MCF 10A (cell line): ENCODE data around the gene UBE2D2. TPM values are rescaled to one million over a fixed set of nuclear protein-coding genes. Genes with fewer than 3 reads are reported as not detected.
"Not testable (repeated sequence)": the region's sequence is repeated elsewhere in the genome, so short reads cannot be mapped to it uniquely, and the experiment has no call there.

Experiments
- BruUV-seq: library from RNA; stranded (reverse); fragments of 400-500 nt; replicated peaks from 2 replicates; lab custom pipeline; 2021; lab: Mats Ljungman, UMichigan
- CTCF ChIA-PET: fragments of 300-600 bp; sonication (Branson Sonifier 250); formaldehyde crosslinking; extraction: SDS; loops from one replicate; lab custom pipeline; 2021; ENCODE audit warnings: antibody characterized with exemption, inconsistent platforms; lab: Yijun Ruan, JAX
- POLR2A ChIA-PET: fragments of 300-600, 350-650 bp; sonication (Branson Sonifier 250); formaldehyde crosslinking; extraction: SDS; loops from one replicate; lab custom pipeline; 2020; ENCODE audit warnings: antibody characterized with exemption, inconsistent platforms; lab: Yijun Ruan, JAX
- DNase-seq: peaks from one replicate; pipeline ENCODE4 v3.0.0-alpha.2; 2018; ENCODE audit not compliant: unreplicated experiment
- H3K27ac Mint-ChIP-seq: one replicate; pipeline ENCODE4 v1.8.0; 2022; ENCODE audit warnings: mild to moderate bottlenecking, low read depth, mixed read lengths; ENCODE audit not compliant: unreplicated experiment
- H3K27me3 Mint-ChIP-seq: one replicate; pipeline ENCODE4 v1.8.0; 2022; ENCODE audit warnings: mixed read lengths; ENCODE audit not compliant: insufficient read depth, unreplicated experiment
- H3K36me3 Mint-ChIP-seq: one replicate; pipeline ENCODE4 v1.8.0; 2022; ENCODE audit warnings: mild to moderate bottlenecking, moderate library complexity, mixed read lengths; ENCODE audit not compliant: insufficient read depth, unreplicated experiment
- H3K4me1 Mint-ChIP-seq: one replicate; pipeline ENCODE4 v1.8.0; 2022; ENCODE audit warnings: mixed read lengths; ENCODE audit not compliant: insufficient read depth, unreplicated experiment
- H3K4me3 Mint-ChIP-seq: one replicate; pipeline ENCODE4 v1.8.0; 2022; ENCODE audit warnings: mild to moderate bottlenecking, moderate library complexity, mixed read lengths; ENCODE audit not compliant: unreplicated experiment
- H3K9me3 Mint-ChIP-seq: one replicate; pipeline ENCODE4 v1.8.0; 2022; ENCODE audit warnings: mixed read lengths; ENCODE audit not compliant: unreplicated experiment
- CTCF ChIP-seq: fragments of 200-600 bp; IDR thresholded peaks from one replicate; pipeline ENCODE4 v1.8.0; 2022; ENCODE audit warnings: antibody characterized with exemption, mild to moderate bottlenecking; ENCODE audit not compliant: unreplicated experiment
- intact Hi-C: fragments of 100-400 bp; cut with micrococcal nuclease; formaldehyde crosslinking; loops from 2 replicates; pipeline ENCODE4 v1.14.1; 2022
- total RNA-seq: library from RNA; stranded (reverse); gene quantifications from 2 replicates; pipeline ENCODE4 v1.2.3, GENCODE V29; 2022

Gene UBE2D2
- total RNA-seq, 1 experiment from 2014 or later = 306 TPM

- Mint-ChIP-seq H3K4me3 (no peak overlapping the region), H3K4me1 (peaks cover 13% of the 10 kb centered on the region), H3K27me3 (no peaks in the 10 kb centered on the region), H3K27ac (no peak overlapping the region), H3K9me3 (no peaks in the 10 kb centered on the region), H3K36me3 (peaks cover 63% of the 10 kb centered on the region)
- intact Hi-C loops = no loop called here
- TF ChIP-seq CTCF = no peak
- CTCF ChIA-PET = interaction anchor here (0.6 to 2.8 kb wide), 2 partner anchors 15 to 21 kb away, joined by 5 to 8 read pairs; no protein-coding TSS in a partner anchor
- DNase-seq = no peak
- POLR2A ChIA-PET = interaction anchor here (1.0 to 1.2 kb wide), 2 partner anchors 9 to 84 kb away, joined by 3 to 4 read pairs; no protein-coding TSS in a partner anchor
- no TSS peak for BruUV-seq
Observed at GRCh38 chr5:139584137-139584536, 23.0 kb downstream of the UBE2D2 start.

DNA sequence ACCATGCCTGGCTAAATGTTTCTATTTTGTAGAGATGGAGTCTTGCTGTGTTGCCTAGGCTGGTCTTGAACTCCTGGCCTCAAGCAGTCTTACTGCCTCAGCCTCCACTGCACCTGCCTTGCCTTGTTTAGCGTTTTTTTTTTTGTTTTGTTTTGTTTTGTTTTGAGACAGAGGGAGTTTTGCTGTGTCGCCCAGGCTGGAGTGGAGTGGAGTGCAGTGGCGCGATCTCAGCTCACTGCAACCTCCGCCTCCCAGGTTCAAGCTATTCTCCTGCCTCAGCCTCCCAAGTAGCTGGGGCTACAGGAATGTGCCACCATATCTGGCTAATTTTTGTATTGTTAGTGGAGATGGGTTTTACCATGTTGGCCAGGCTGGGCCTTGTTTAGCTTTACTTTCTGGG is 27.0 kb downstream of the UBE2D2 start:
- POLR2A ChIA-PET = interaction anchor here (0.6 to 2.0 kb wide), 3 partner anchors 11 to 185 kb away, joined by 3 to 8 read pairs (median 3); partner anchors contain the start of gene SPATA24
- BruUV-seq = not testable (repeated sequence)

DNA sequence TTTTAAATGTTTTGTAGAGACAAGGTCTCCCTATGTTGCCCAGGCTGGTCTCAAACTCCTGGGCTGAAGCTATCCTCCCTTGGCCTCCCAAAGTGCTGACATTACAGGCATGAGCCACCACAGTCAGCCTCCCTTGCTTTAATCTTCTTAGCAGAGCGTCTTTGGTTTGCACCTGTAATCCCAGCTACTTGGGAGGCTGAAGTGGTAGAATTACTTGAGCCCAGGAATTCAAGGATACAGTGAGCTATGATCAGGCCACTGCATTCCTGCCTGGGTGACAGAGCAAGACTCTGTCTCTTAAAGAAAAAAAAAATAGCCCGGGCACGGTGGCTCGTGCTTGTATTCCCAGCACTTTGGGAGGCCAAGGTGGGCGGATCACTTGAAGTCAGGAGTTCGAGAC is 27.8 kb downstream of the UBE2D2 start:
- Mint-ChIP-seq H3K4me1 (peaks cover 14% of the 10 kb centered on the region), H3K9me3 (no peaks in the 10 kb centered on the region), H3K4me3 (no peak overlapping the region), H3K27ac (no peak overlapping the region), H3K36me3 (peaks cover 64% of the 10 kb centered on the region), H3K27me3 (no peaks in the 10 kb centered on the region)
- no peak for TF ChIP-seq CTCF
- ChIA-PET CTCF (interaction anchor here (0.7 to 1.0 kb wide), 4 partner anchors 11 to 68 kb away, joined by 3 to 5 read pairs (median 4); no protein-coding TSS in a partner anchor), POLR2A (interaction anchor here (1.3 to 2.0 kb wide), 2 partner anchors 10 to 12 kb away, joined by 3 to 8 read pairs; no protein-coding TSS in a partner anchor)
- DNase-seq = no peak
- no TSS peak for BruUV-seq
- intact Hi-C loops = no loop called here

More for the DNA sequence above, 27.0 kb downstream of the UBE2D2 start:
- H3K27me3 Mint-ChIP-seq, DNase-seq, H3K9me3 Mint-ChIP-seq, H3K4me3 Mint-ChIP-seq, intact Hi-C loops, H3K27ac Mint-ChIP-seq: not testable (repeated sequence)
- Mint-ChIP-seq H3K36me3 (peaks cover 65% of the 10 kb centered on the region), H3K4me1 (peaks cover 14% of the 10 kb centered on the region)
- CTCF ChIA-PET = interaction anchor here (0.6 to 1.2 kb wide), 6 partner anchors 11 to 381 kb away, joined by 3 to 5 read pairs (median 3); partner anchors contain the start of gene UBE2D2

- Mint-ChIP-seq H3K4me3 (no peak overlapping the region), H3K4me1 (peaks cover 12% of the 10 kb centered on the region), H3K27me3 (no peaks in the 10 kb centered on the region), H3K27ac (peak overlapping the region; percentile 43), H3K36me3 (peaks cover 52% of the 10 kb centered on the region), H3K9me3 (no peaks in the 10 kb centered on the region)
- no peak for DNase-seq
- POLR2A ChIA-PET = interaction anchor here (0.7 to 4.5 kb wide), 4 partner anchors 13 to 109 kb away, joined by 3 to 26 read pairs (median 4); partner anchors contain the start of gene UBE2D2
- CTCF ChIA-PET = interaction anchor here (0.6 to 1.5 kb wide), 8 partner anchors 10 to 170 kb away, joined by 3 to 6 read pairs (median 3); no protein-coding TSS in a partner anchor
- intact Hi-C loops = no loop called here
- BruUV-seq = no TSS peak
- no peak for TF ChIP-seq CTCF
Observed at GRCh38 chr5:139592289-139592688, 31.1 kb downstream of the UBE2D2 start.

DNA sequence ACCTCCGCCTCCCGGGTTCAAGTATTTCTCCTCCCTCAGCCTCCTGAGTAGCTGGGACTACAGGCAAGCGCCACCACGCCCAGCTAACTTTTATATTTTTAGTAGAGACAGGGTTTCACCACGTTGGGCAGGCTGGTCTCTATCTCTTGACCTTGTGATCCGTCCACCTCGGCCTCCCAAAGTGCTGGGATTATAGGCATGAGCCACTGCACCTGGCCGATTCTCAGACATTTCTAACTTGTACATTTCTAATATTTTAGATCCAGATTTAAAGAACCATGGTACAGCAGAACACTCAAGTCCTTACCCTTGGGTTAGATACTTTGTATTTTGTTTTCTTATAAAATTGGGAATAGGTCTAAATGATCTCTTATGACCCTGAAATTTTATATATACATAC is 31.9 kb downstream of the UBE2D2 start:
- ChIA-PET CTCF (interaction anchor here (0.6 to 1.5 kb wide), 5 partner anchors 15 to 171 kb away, joined by 3 to 6 read pairs (median 3); no protein-coding TSS in a partner anchor), POLR2A (interaction anchor here (1.2 to 4.5 kb wide), 4 partner anchors 13 to 32 kb away, joined by 3 to 26 read pairs (median 6); partner anchors contain the start of gene UBE2D2)
- H3K4me3 Mint-ChIP-seq, H3K9me3 Mint-ChIP-seq, DNase-seq, intact Hi-C loops, H3K27me3 Mint-ChIP-seq, BruUV-seq: not testable (repeated sequence)
- Mint-ChIP-seq H3K36me3 (peaks cover 47% of the 10 kb centered on the region), H3K4me1 (peaks cover 12% of the 10 kb centered on the region), H3K27ac (peak overlapping the region; percentile 43)
